ENCODE measurements around the gene PLPPR1.

DNA sequence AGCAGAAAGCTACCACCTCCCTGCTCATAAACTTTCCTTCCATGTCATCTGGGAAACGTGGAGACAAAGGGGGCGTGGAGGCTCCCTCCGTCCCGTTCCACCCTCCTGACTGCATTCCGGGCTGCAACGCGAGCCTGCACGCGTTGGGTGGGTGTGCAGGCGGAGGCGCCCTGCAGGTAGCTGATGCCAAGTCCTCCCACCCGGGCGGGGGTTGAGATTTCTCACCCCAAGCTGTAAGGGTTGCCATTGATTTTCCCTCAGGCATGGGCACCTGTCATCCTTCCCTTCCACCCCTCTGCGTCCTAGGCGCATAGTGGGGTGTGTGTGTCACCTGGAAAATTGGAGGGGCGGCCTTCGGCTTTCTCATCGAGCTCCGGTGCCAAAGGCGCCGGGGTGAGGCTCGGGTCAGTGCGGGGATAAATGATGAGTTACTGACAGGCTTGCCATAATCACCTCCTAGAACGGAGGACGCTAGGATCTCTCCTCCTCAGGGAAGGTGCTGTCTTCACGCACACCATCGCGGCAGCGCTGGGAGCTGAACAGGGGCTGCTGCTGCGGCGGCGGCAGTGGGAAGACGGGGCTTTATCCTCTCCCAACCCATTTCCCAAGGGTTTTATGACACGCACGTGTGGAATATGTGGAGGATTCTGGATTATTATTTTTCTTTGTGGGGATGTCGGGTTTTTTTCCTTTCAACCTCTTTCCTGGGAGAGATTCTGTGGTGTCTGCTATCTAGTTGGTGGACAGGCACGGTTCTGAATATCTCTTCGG lies 973 bp downstream of the PLPPR1 start:
- TF ChIP-seq POLR2A (IDR thresholded peaks at IDR 0.05; ENCODE audit: low read depth, low read length) (no peak), POLR2AphosphoS5 (IDR thresholded peaks at IDR 0.05; ENCODE audit: low read depth, low read length) (no peak), TAF1 (IDR thresholded peaks at IDR 0.05; ENCODE audit: borderline replicate concordance, low read depth, low read length) (no peak)
